HG02885 (cell line): ENCODE data around the gene MOB4.
A peak's percentile ranks its signal among the peaks of the same experiment; 100 is the strongest.
"Not testable (repeated sequence)": the region's sequence is repeated elsewhere in the genome, so short reads cannot be mapped to it uniquely, and the experiment has no call there.

ENCODE experiments used
- ATAC-seq: cut with Tn5 transposase; IDR thresholded peaks from one replicate; pipeline ENCODE4 v1.9.1; 2021; ENCODE audit warnings: mild to moderate bottlenecking; ENCODE audit not compliant: unreplicated experiment, poor library complexity

MOB4 gene

DNA sequence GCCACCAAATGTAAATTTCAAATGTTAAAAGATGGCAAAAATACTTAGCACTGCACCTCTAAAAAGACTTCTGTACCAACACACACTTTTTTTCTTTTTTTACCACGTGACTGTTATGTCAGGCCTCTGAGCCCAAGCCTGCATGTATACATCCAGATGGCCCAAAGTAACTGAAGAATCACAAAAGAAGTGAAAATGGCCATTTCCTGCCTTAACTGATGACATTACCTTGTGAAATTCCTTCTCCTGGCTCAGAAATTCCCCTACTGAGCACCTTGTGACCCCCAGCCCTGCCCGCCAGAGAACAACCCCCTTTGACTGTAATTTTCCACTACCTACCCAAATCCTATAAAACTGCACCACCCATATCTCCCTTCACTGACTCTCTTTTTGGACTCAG lies 62.4 kb downstream of the MOB4 start:
- ATAC-seq: not testable (repeated sequence)

DNA sequence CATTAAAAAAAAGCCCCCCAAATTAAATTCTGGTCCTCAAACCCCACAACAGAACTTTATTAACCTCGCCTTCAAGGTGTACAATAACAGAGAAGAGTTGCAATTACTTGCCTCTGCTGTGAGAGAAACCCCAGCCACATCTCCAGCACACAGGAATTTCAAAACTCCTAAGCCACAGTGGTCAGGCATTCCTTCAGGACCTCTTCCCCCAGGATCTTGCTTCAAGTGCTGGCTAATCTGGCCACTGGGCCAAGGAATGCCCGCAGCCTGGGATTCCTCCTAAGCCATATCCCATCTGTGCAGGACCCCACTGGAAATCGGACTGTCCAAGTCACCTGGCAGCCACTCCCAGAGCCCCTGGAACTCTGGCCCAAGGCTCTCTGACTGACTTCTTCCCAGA lies 64.3 kb downstream of the MOB4 start:
- not testable (repeated sequence) for ATAC-seq

DNA sequence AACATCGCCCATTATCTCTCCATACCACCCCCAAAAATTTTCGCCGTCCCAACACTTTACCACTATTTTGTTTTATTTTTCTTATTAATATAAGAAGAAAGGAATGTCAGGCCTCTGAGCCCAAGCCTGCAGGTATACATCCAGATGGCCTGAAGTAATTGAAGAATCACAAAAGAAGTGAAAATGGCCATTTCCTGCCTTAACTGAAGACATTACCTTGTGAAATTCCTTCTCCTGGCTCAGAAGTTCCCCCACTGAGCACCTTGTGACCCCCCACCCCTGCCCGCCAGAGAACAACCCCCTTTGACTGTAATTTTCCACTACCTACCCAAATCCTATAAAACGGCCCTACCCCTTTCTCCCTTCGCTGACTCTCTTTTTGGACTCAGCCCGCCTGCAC lies 71.4 kb downstream of the MOB4 start:
- ATAC-seq: not testable (repeated sequence)

DNA sequence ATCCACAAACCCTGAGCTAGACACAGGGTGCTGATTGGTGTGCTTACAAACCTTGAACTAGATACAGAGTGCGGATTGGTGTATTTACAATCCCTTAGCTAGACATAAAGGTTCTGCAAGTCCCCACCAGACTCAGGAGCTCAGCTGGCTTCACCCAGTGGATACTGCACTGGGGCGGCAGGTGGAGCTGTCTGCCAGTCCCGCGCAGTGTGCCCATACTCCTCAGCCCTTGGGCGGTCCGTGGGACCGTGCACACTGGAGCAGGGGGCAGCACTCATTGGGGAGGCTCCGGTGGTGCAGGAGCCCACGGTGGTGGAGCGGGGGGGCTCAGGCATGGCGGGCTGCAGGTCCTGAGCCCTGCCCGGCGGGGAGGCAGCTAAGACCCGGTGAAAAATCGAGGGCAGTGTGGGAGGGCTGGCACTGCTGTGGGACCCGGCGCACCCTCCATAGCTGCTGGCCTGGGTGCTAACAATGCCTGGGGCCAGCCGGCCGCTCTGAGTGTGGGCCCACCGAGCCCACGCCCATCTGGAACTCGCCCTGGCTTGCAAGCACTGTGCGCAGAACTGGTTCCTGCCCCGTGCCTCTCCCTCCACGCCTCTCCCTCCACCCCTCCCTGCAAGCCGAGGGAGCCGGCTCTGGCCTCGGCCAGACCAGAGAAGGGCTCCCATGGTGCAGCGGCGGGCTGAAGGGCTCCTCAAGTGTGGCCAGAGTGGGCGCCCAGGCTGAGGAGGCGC lies 75.6 kb downstream of the MOB4 start:
- ATAC-seq: no peak

- no peak for ATAC-seq
Observed at GRCh38 chr2:197596766-197597165, 80.9 kb downstream of the MOB4 start.

DNA sequence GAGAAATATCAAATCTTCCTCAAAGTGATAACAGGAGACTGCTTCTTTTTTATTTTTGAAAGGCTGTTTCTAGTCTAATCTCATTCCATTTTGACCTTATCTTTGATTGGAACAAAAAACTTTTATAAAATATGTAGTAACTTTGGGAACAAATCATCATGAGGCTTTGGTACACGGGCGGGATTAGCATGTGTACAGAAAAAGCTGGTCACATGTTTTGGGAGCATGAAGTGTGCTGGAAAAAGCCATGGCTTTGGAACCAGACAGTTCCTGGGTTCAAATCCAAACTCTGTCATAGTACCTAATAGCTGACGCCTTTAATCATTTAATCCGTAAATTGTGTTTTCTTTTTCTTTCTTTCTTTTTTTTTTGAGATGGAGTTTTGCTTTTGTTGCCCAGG lies 81.3 kb downstream of the MOB4 start:
- ATAC-seq: no peak

GRCh38 chr2:197598450-197598849 lies 82.6 kb downstream of the MOB4 start:
- ATAC-seq: no peak

DNA sequence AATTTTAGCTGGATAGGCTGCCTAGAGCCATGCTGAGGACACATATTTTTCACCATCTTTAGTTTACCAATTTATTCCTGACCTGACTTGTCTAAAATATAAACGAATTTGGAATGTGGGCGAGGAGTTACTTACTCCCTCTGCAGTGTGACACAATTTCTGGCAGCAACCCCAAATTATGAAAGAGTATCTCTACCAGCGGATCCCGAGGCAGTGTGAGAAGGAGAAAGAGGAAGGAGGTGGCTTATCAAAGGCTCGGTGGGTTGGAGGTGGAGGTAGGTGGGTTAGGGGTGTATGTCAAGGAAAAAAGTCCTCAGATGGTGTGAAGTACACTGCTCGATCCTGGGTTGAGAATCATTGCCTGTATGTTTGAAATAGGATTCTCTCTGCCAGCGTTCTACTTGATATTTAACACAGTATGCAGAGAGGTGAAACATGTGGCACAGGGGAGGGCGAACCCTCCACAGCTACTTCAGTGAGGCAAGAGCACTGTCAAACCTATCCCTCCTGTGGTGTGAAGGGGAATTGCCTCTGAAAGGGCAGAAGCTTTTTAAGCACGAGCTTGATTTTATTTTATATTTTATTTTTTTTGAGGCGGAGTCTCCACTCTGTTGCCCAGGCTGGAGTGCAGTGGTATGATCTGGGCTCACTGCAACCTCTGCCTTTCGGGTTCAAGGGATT lies 83.6 kb downstream of the MOB4 start:
- ATAC-seq: peak; percentile 59

DNA sequence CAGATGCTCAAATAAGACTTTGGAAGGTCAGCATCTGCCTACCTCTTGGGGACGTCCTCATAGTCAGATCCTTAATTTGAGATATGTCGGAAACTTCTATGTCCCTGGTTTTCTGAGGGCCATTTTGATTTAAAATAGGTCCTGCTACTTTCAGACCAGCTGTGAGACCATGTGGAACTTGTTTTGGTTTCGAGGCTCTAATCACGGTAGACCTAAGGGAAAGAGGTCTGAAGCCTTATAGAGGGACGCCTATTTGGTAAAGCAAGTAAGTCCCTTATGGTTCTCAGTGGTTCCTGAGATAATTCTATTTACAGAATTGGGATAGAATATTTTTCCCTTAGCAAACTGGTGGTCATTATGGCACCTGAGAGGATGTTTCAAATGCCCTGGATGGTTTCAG lies 84.4 kb downstream of the MOB4 start:
- no peak for ATAC-seq

- ATAC-seq: no peak
Observed at GRCh38 chr2:197601726-197602125, 85.9 kb downstream of the MOB4 start.
